GM11168 (cell line): ENCODE results near the gene ADK.

ENCODE experiments used
- in situ Hi-C: fragments of 300-500 bp; cut with MboI; formaldehyde crosslinking; loops from one replicate; pipeline ENCODE4 v1.12.0; 2022; ENCODE audit warnings: low sequenced_read_pairs; ENCODE audit not compliant: unreplicated experiment

ADK gene

DNA sequence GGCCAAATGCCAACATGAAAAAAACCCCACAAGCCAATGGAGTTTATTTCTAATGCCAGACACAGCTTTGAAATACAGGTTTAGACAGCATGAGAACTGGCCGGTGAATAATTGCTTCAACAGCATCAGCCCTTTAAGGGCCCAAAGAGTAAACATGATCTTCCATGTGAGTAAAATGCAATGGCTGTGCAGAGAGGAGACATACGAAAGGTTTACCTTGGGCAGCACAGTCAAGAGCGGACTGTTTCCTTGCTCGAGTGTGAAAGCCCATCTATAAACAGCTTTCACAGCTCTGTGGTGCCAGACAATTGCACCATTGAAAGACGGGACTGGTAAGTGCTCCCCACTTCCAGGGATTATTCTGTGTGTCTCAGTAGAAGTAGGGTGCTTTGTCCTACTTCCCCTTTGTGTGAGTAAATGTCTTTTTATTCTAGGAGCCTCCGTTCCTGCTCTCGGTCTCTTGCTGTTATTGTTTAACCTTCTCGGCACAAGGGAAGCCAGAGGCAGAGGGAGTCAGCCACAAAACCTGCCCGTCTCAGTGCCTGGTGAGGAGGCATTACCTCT, 597.5 kb downstream of the ADK start:
- in situ Hi-C loops, result loop anchor here (10.0 to 25.0 kb wide), 2 partner anchors 346 to 486 kb away; a partner anchor contains a TSS

DNA sequence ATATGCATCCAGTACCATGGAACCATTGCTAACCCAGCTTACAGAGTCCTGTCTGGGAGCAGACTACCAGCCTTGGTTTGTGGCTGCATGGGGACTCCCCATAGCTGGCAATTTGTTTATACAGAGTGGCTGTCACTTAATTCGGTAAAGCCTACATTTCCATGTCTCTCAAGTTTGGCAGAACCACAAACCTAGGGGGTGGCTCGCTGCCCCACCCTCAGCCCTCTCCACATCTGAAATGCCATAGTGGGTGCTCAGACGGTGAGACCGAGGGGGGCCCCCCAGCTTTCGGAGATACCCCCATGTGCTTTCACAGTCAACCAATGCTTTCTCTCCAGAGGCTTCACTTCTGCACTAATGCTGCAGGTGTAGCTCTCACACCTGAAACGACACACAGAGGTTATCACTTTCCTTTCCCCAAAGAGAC, 599.8 kb downstream of the ADK start:
- in situ Hi-C loops, result no loop called here

DNA sequence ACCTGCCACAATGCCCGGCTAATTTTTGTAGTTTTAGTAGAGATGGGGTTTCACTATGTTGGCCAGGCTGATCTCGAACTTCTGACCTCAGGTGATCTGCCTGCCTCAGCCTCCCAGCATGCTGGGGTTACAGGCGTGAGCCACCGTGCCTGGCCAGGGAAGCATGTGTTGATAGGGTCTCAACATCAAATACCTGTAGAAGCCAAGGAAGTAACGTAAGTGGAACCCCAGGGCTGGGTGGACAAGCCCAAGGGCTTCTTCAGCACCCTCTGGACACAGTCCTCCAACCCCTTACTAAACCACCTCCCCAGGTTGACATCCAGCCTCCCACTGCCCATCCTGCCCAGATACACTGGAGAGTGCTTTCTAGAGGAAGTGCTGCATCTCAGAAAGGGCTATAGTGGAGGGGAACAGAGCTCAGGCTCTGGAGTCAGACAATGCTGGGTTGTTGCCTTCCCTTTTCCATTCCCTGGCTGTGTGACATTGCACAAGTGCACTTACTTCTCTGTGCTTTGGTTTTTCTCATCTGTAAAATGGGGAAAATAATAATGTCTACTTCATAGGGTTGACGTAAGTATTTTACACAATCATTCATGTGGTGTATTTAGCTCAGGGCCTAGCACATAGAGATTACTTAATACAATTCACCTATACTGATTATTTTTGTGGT, 601.5 kb downstream of the ADK start:
- in situ Hi-C loops, result no loop called here

DNA sequence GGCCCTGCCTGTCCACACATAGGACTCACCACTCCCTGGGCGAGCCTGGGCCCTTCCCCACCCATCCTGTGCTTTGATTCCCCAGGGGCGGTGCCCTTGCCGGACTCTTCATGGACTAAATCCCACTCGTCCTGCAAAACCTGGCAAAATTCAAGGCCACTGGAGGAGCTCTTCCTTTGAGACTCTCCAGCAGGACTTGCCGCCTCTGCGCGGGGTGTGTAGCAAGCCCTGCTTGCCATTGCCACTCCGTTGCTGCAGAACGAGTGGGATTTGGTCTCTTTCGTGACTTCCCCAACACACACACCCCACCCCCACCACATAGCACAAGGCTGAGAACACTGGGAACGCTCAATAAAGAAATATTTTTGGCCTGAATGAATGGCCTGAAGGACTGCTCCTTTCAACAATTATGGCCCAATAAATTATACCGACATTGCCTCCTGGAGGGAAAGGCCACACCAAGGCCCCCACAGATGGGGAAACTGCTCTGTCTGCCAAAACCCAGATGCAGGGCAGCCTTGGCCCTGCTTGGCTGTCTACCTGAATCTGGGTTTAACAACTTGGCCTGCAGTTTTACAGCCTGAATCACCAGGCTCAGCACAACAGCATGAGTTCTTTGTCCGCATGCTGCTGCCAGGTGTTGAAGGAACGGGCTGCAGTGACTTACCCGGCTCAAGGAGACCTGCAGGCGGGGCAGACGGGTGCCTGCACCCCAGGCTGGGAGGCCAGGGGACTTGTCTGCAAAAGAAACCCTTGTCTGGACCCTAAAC, 602.6 kb downstream of the ADK start:
- in situ Hi-C loops, result no loop called here

DNA sequence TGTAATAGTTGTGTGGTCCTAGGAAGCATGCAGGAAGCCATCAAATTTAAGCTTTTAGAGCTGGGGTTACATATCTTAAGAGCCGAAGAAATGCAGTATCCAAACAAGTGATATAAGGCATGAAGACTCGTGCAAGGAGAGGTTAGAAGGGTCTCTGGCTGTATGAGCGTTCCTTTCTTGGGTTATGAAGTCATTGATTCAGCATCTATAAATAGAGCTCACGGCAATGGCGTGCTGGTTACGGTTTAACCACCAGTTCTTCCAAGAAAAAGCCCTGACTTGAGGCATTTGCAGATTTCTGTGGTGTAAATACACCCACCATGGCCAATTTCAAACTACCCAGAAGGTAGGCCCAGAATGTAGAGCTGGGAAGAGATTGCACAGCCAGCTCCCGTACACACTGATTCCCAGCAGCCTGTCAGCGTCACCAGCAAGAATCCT, 603.4 kb downstream of the ADK start:
- in situ Hi-C loops, result no loop called here

DNA sequence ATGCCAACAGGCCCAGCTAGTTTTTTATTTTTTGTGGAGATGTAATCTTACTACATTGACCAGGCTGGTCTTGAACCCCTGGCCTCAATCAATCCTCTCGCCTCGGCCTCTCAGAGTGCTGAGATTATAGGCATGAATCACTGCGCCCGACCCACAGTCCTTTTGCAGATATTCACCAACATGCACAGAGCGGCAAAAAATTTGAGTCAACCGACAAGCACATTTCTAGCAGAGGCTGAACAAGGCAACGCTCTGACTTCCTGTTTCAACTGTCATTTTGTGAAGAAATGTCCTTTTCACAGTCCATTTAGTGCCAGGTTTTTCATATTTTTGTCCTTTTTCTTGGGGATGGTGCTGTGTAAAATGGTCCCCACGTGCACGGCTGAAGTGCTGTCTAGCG, 604.3 kb downstream of the ADK start:
- in situ Hi-C loops, result no loop called here
